Parathyroid adenoma (tissue), 2 donors: Measurements from ENCODE around the gene SCN1B.
A peak's percentile ranks its signal among the peaks of the same experiment; 100 is the strongest.

Experiments used
- H2AFZ ChIP-seq: fragments of 300-600 bp; sonication (generic); one replicate; pipeline ENCODE4 v1.7.0; 2017; ENCODE audit warnings: antibody characterized with exemption, mild to moderate bottlenecking
- H3K27ac ChIP-seq: fragments of 300-600 bp; sonication (generic); one replicate; pipeline ENCODE4 v1.7.0; 2017
- H3K27me3 ChIP-seq: fragments of 300-600 bp; sonication (generic); one replicate; pipeline ENCODE4 v1.7.0; 2017; ENCODE audit warnings: low read length; ENCODE audit not compliant: control insufficient read depth, insufficient read depth
- H3K36me3 ChIP-seq: fragments of 300-600 bp; sonication (generic); one replicate; pipeline ENCODE4 v1.7.0; 2017; ENCODE audit warnings: low read length; ENCODE audit not compliant: control insufficient read depth, insufficient read depth
- H3K4me1 ChIP-seq: fragments of 300-600 bp; sonication (generic); one replicate; pipeline ENCODE4 v1.7.0; 2017; ENCODE audit warnings: control low read depth
- H3K4me2 ChIP-seq: fragments of 300-600 bp; sonication (generic); one replicate; pipeline ENCODE4 v1.7.0; 2017; ENCODE audit warnings: low read length
- H3K4me3 ChIP-seq: fragments of 300-600 bp; sonication (generic); one replicate; pipeline ENCODE4 v1.7.0; 2017; ENCODE audit warnings: low read depth, low read length
- H3K79me2 ChIP-seq: fragments of 300-600 bp; sonication (generic); one replicate; pipeline ENCODE4 v1.7.0; 2017; ENCODE audit warnings: control low read depth
- H3K9ac ChIP-seq: fragments of 300-600 bp; sonication (generic); one replicate; pipeline ENCODE4 v1.7.0; 2017; ENCODE audit warnings: mild to moderate bottlenecking
- H3K9me3 ChIP-seq: fragments of 300-600 bp; sonication (generic); one replicate; pipeline ENCODE4 v1.7.0; 2017; ENCODE audit warnings: low read length; ENCODE audit not compliant: control insufficient read depth
- CTCF ChIP-seq: fragments of 300-600 bp; sonication (generic); IDR thresholded peaks from one replicate; pipeline ENCODE4 v1.7.0; 2017; ENCODE audit warnings: antibody characterized with exemption, mild to moderate bottlenecking
- donor health status: primary hyperparathyroidism.

The SCN1B gene

GRCh38 chr19:35052599-35053190, 22.4 kb downstream of the SCN1B start:
- no peak overlapping the region for H2AFZ ChIP-seq
- H3K27ac ChIP-seq = no peak overlapping the region
- no peaks in the 10 kb centered on the region for H3K79me2 ChIP-seq
- TF ChIP-seq CTCF = no peak
- H3K9ac ChIP-seq = no peak overlapping the region
- no peaks in the 10 kb centered on the region for H3K4me1 ChIP-seq
- no peaks in the 10 kb centered on the region for H3K27me3 ChIP-seq
- no peaks in the 10 kb centered on the region for H3K9me3 ChIP-seq
- H3K36me3 ChIP-seq = no peaks in the 10 kb centered on the region
- no peak overlapping the region for H3K4me3 ChIP-seq
- H3K4me2 ChIP-seq = no peak overlapping the region

DNA sequence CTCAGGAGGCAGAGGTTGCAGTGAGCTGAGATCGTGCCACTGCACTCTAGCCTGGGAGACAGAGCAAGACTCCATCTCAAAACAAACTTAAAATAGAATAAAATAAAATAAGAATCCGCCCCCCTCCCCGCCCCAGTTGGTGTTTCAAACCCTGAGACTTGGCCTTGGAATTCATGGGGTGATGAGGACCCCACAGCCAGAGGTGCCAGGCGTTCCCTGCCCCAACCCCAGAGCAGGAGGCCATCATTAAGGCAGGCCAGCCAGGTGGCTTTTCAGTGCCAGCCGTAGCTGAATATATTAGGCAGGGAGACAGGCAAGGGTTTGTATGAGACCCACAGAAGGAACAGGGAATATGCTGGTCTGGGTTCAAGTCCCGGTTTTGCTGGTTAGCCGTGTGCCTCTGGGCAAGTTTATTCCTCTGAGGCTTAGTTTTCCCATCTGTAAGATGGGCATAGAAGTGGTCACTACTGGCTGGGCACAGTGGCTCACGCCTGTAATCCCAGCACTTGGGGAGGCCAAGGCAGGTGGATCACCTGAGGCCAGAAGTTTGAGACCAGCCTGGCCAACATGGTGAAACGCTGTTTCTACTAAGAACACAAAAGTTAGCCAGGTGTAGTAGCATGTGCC, 23.5 kb downstream of the SCN1B start:
- Histone ChIP-seq H3K9me3 (no peaks in the 10 kb centered on the region), H3K9ac (no peak overlapping the region), H2AFZ (no peak overlapping the region), H3K4me2 (no peak overlapping the region), H3K4me1 (no peaks in the 10 kb centered on the region), H3K4me3 (no peak overlapping the region), H3K79me2 (no peaks in the 10 kb centered on the region), H3K36me3 (no peaks in the 10 kb centered on the region), H3K27me3 (no peaks in the 10 kb centered on the region), H3K27ac (no peak overlapping the region)
- no peak for TF ChIP-seq CTCF

GRCh38 chr19:35054626-35055025, 24.4 kb downstream of the SCN1B start:
- no peaks in the 10 kb centered on the region for H3K79me2 ChIP-seq
- H3K4me2 ChIP-seq = no peak overlapping the region
- H3K27me3 ChIP-seq = no peaks in the 10 kb centered on the region
- no peaks in the 10 kb centered on the region for H3K36me3 ChIP-seq
- no peak overlapping the region for H3K27ac ChIP-seq
- no peak overlapping the region for H2AFZ ChIP-seq
- H3K4me3 ChIP-seq = no peak overlapping the region
- H3K9me3 ChIP-seq = no peaks in the 10 kb centered on the region
- H3K9ac ChIP-seq = no peak overlapping the region
- no peaks in the 10 kb centered on the region for H3K4me1 ChIP-seq
- TF ChIP-seq CTCF = no peak

DNA sequence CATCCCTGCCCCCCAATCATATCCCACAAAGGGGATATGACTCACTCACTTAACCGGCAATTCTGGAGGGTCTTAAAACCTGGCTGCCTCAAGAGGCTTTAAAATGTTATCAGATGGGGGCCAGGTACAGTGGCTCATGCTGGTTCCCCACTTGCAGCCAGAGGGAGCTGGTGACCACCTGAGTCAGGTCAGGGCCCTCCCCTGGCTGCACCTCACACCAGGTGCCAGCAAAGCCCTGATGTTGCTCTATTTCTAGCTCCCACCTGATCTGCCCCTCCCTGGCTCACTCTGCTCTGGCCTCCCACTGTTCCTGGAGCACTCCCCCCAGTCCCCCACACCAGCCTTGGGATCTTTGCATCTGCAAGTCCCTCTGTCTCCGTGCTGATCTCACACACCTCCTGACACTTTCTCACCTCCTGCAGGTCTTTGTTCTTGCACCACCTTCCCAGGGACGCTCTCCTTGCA, 25.5 kb downstream of the SCN1B start:
- H3K4me1 ChIP-seq = no peaks in the 10 kb centered on the region
- H3K4me2 ChIP-seq = no peak overlapping the region
- H3K4me3 ChIP-seq = no peak overlapping the region
- H3K27me3 ChIP-seq = no peaks in the 10 kb centered on the region
- H3K9ac ChIP-seq = no peak overlapping the region
- H3K27ac ChIP-seq = no peak overlapping the region
- H3K9me3 ChIP-seq = no peaks in the 10 kb centered on the region
- no peak overlapping the region for H2AFZ ChIP-seq
- peak; percentile 43 for TF ChIP-seq CTCF
- H3K36me3 ChIP-seq = no peaks in the 10 kb centered on the region
- no peaks in the 10 kb centered on the region for H3K79me2 ChIP-seq
